HL-60 (cell line): ENCODE results near the gene PRKD2.

Experiments used
- CTCF ChIP-seq: IDR thresholded peaks from one replicate; pipeline ENCODE4 v1.5.1; 2011; ENCODE audit warnings: low read length, control low read depth, inconsistent platforms; ENCODE audit not compliant: insufficient read depth
- REST ChIP-seq: IDR thresholded peaks from 2 replicates; pipeline ENCODE4 v1.6.1; 2012; ENCODE audit warnings: low read depth; ENCODE audit not compliant: insufficient replicate concordance

GRCh38 chr19:46731584-46731983 is 14.7 kb upstream of the PRKD2 start:
- TF ChIP-seq CTCF (no peak), REST (no peak)
